Measurements from ENCODE around the gene MLEC. TPM values are rescaled to one million over a fixed set of nuclear protein-coding genes. Genes with fewer than 3 reads are reported as not detected.

MLEC gene
- total RNA-seq, 1 experiment from 2014 or later, result 107 TPM

GRCh38 chr12:120738252-120739030 is 51.5 kb downstream of the MLEC start:
- DNase-seq (ENCODE audit: unreplicated experiment), result no peak
- Mint-ChIP-seq H3K4me1 (ENCODE audit: insufficient read depth, unreplicated experiment) (no peaks in the 10 kb centered on the region), H3K4me3 (ENCODE audit: unreplicated experiment) (no peak overlapping the region), H3K9me3 (ENCODE audit: unreplicated experiment) (no peaks in the 10 kb centered on the region), H3K27me3 (ENCODE audit: insufficient read depth, unreplicated experiment) (no peaks in the 10 kb centered on the region), H3K36me3 (ENCODE audit: insufficient read depth, unreplicated experiment) (peaks cover 6% of the 10 kb centered on the region), H3K27ac (ENCODE audit: low read depth, unreplicated experiment) (no peak overlapping the region)
- intact Hi-C loops (cut with micrococcal nuclease), result no loop called here
- ChIA-PET CTCF (interaction anchor here (0.7 to 1.2 kb wide), 3 partner anchors 61 to 394 kb away, joined by 3 read pairs; no protein-coding TSS in a partner anchor), POLR2A (interaction anchor here (0.6 to 1.2 kb wide), 2 partner anchors 172 to 233 kb away, joined by 3 read pairs; no protein-coding TSS in a partner anchor)
- TF ChIP-seq CTCF (IDR thresholded peaks at IDR 0.05; ENCODE audit: unreplicated experiment), result no peak
- BruUV-seq (replicated peaks), result no TSS peak

- DNase-seq (ENCODE audit: unreplicated experiment), result no peak
- Mint-ChIP-seq H3K9me3 (ENCODE audit: unreplicated experiment) (no peaks in the 10 kb centered on the region), H3K36me3 (ENCODE audit: insufficient read depth, unreplicated experiment) (peaks cover 6% of the 10 kb centered on the region), H3K4me3 (ENCODE audit: unreplicated experiment) (no peak overlapping the region), H3K27ac (ENCODE audit: low read depth, unreplicated experiment) (no peak overlapping the region), H3K4me1 (ENCODE audit: insufficient read depth, unreplicated experiment) (no peaks in the 10 kb centered on the region), H3K27me3 (ENCODE audit: insufficient read depth, unreplicated experiment) (no peaks in the 10 kb centered on the region)
- CTCF ChIA-PET, result no interaction called here
- POLR2A ChIA-PET, result no interaction called here
- intact Hi-C loops (cut with micrococcal nuclease), result no loop called here
- no TSS peak for BruUV-seq (replicated peaks)
- no peak for TF ChIP-seq CTCF (IDR thresholded peaks at IDR 0.05; ENCODE audit: unreplicated experiment)
Observed at GRCh38 chr12:120739031-120739762, 52.2 kb downstream of the MLEC start.

GRCh38 chr12:120739821-120740613 is 53.1 kb downstream of the MLEC start:
- CTCF ChIA-PET, result interaction anchor here (0.6 kb wide), 2 partner anchors 9 to 11 kb away, joined by 3 read pairs; no protein-coding TSS in a partner anchor
- POLR2A ChIA-PET, result no interaction called here
- no peaks in the 10 kb centered on the region for H3K4me1 Mint-ChIP-seq (ENCODE audit: insufficient read depth, unreplicated experiment)
- H3K9me3 Mint-ChIP-seq (ENCODE audit: unreplicated experiment), result no peaks in the 10 kb centered on the region
- H3K27me3 Mint-ChIP-seq (ENCODE audit: insufficient read depth, unreplicated experiment), result no peaks in the 10 kb centered on the region
- H3K4me3 Mint-ChIP-seq (ENCODE audit: unreplicated experiment), result no peak overlapping the region
- H3K36me3 Mint-ChIP-seq (ENCODE audit: insufficient read depth, unreplicated experiment), result peaks cover 6% of the 10 kb centered on the region
- BruUV-seq (replicated peaks), result no TSS peak
- no peak for TF ChIP-seq CTCF (IDR thresholded peaks at IDR 0.05; ENCODE audit: unreplicated experiment)
- intact Hi-C loops (cut with micrococcal nuclease), result no loop called here
- no peak for DNase-seq (ENCODE audit: unreplicated experiment)
- no peak overlapping the region for H3K27ac Mint-ChIP-seq (ENCODE audit: low read depth, unreplicated experiment)

- intact Hi-C loops (cut with micrococcal nuclease), result no loop called here
- Mint-ChIP-seq H3K4me3 (ENCODE audit: unreplicated experiment) (no peak overlapping the region), H3K27me3 (ENCODE audit: insufficient read depth, unreplicated experiment) (no peaks in the 10 kb centered on the region), H3K9me3 (ENCODE audit: unreplicated experiment) (no peaks in the 10 kb centered on the region), H3K4me1 (ENCODE audit: insufficient read depth, unreplicated experiment) (no peaks in the 10 kb centered on the region), H3K36me3 (ENCODE audit: insufficient read depth, unreplicated experiment) (no peaks in the 10 kb centered on the region), H3K27ac (ENCODE audit: low read depth, unreplicated experiment) (no peak overlapping the region)
- no peak for DNase-seq (ENCODE audit: unreplicated experiment)
- no TSS peak for BruUV-seq (replicated peaks)
- no peak for TF ChIP-seq CTCF (IDR thresholded peaks at IDR 0.05; ENCODE audit: unreplicated experiment)
- POLR2A ChIA-PET, result no interaction called here
- CTCF ChIA-PET, result interaction anchor here (0.6 kb wide), 1 partner anchor 8 kb away, joined by 3 read pairs; no protein-coding TSS in a partner anchor
Observed at GRCh38 chr12:120740871-120741270, 53.9 kb downstream of the MLEC start.
